HCT116 (cell line): ENCODE data around the gene TRPM7. TPM values are rescaled to one million over a fixed set of nuclear protein-coding genes. Genes with fewer than 3 reads are reported as not detected.

Source experiments
- ATAC-seq: fragments of 200-7000 bp; cut with Tn5 transposase; 2 replicates; pipeline ENCODE4 v1.9.1; 2020; ENCODE audit warnings: mild to moderate bottlenecking, moderate library complexity
- Bru-seq: library from RNA; stranded (reverse); fragments of 400-500 nt; gene quantifications from one replicate; lab custom pipeline; 2021; lab: Mats Ljungman, UMichigan
- BruChase-seq, 2 experiments: library from RNA; stranded (reverse); fragments of 400-500 nt; gene quantifications; one replicate each; lab custom pipeline; 2021; lab: Mats Ljungman, UMichigan
- BruUV-seq: library from RNA; stranded (reverse); fragments of 400-500 nt; replicated peaks from 2 replicates; lab custom pipeline; 2021; lab: Mats Ljungman, UMichigan
- CTCF ChIA-PET: fragments of 300-600 bp; sonication (Branson Sonifier 250); formaldehyde crosslinking; loops from one replicate; lab custom pipeline; 2021; ENCODE audit warnings: antibody characterized with exemption; lab: Charles Lee
- POLR2A ChIA-PET: fragments of 300-600, 350-600 bp; sonication (Branson Sonifier 250); formaldehyde crosslinking; loops from one replicate; lab custom pipeline; 2021; ENCODE audit warnings: antibody characterized with exemption; lab: Charles Lee
- RAD21 ChIA-PET, 2 experiments: fragments of 300-600 bp; sonication (Branson Sonifier 250); formaldehyde crosslinking; loops; one replicate each; lab custom pipeline; 2023; ENCODE audit warnings: low total read pairs in 2 of 2; ENCODE audit not compliant: uncharacterized antibody in 2 of 2, unreplicated experiment in 2 of 2, low non-redundant PET in 1 of 2; lab: Charles Lee
- DNase-seq: peaks from one replicate; pipeline ENCODE4 v3.0.0-alpha.2; 2010; ENCODE audit warnings: low read depth, low spot score
- H2AFZ ChIP-seq: fragments of 200-600 bp; shearing (Covaris generic), sonication (generic); 2 replicates; pipeline ENCODE4 v1.6.1; 2017; ENCODE audit warnings: low read depth, mixed run types, mixed read lengths, antibody characterized with exemption, low read length; ENCODE audit not compliant: poor library complexity, severe bottlenecking
- H3K27ac ChIP-seq: 2 replicates; pipeline ENCODE4 v1.5.1; 2012; ENCODE audit warnings: low read depth, low read length
- H3K27me3 ChIP-seq: fragments of 200-600 bp; sonication (generic); 2 replicates; pipeline ENCODE4 v1.6.1; 2016; ENCODE audit warnings: mixed run types, low read length, mixed read lengths; ENCODE audit not compliant: insufficient read depth
- H3K36me3 ChIP-seq, 2 experiments: fragments of 200-500 bp in 1 of 2; fragments of 200-600 bp in 1 of 2; sonication (Bioruptor generic) in 1 of 2; sonication (generic) in 1 of 2; 2 replicates each; pipeline versions ENCODE4 v1.5.1 to v1.6.1; 2014 to 2016; ENCODE audit warnings: low read length in 2 of 2, inconsistent platforms in 1 of 2, mixed read lengths in 1 of 2, mixed run types in 1 of 2; ENCODE audit not compliant: insufficient read depth in 2 of 2, control insufficient read depth in 1 of 2
- H3K4me1 ChIP-seq, 2 experiments: fragments of 200-600 bp in 1 of 2; sonication (generic) in 1 of 2; 2 replicates each; pipeline versions ENCODE4 v1.5.1 to v1.6.1; 2012 to 2017; ENCODE audit warnings: low read length in 2 of 2, inconsistent platforms in 1 of 2, mild to moderate bottlenecking in 1 of 2, mixed read lengths in 1 of 2, mixed run types in 1 of 2, moderate library complexity in 1 of 2; ENCODE audit not compliant: insufficient read depth in 2 of 2, control insufficient read depth in 1 of 2
- H3K4me2 ChIP-seq: fragments of 200-600 bp; sonication (generic); 2 replicates; pipeline ENCODE4 v1.6.1; 2017; ENCODE audit warnings: mixed run types, low read length, mixed read lengths
- H3K4me3 ChIP-seq, 2 experiments: fragments of 200-600 bp in 1 of 2; sonication (generic) in 1 of 2; replicated peaks in 1 of 2; 2 replicates each; pipeline ENCODE4 v1.5.1; 2011 to 2016; ENCODE audit warnings: low read length in 2 of 2, control low read depth in 1 of 2, low read depth in 1 of 2, mild to moderate bottlenecking in 1 of 2, mixed read lengths in 1 of 2, mixed run types in 1 of 2
- H3K79me2 ChIP-seq: fragments of 200-600 bp; sonication (generic); 2 replicates; pipeline ENCODE4 v1.6.1; 2017; ENCODE audit warnings: mild to moderate bottlenecking, mixed run types, low read length, moderate library complexity, mixed read lengths; ENCODE audit not compliant: insufficient read depth
- H3K9ac ChIP-seq: fragments of 200-600 bp; sonication (generic); 2 replicates; pipeline ENCODE4 v1.6.1; 2016; ENCODE audit warnings: low read length, mixed read lengths
- H3K9me2 ChIP-seq: fragments of 200-600 bp; sonication (generic), shearing (Covaris generic); 2 replicates; pipeline ENCODE4 v1.6.1; 2017; ENCODE audit warnings: mixed run types, mild to moderate bottlenecking, moderate library complexity; ENCODE audit not compliant: insufficient read depth
- H3K9me3 ChIP-seq, 2 experiments: fragments of 200-500 bp in 1 of 2; fragments of 200-600 bp in 1 of 2; sonication (Bioruptor generic) in 1 of 2; sonication (generic) in 1 of 2; 2 replicates each; pipeline ENCODE4 v1.6.1; 2014 to 2017; ENCODE audit warnings: low read length in 2 of 2, mixed read lengths in 2 of 2, inconsistent platforms in 1 of 2, low read depth in 1 of 2, mild to moderate bottlenecking in 1 of 2, mixed run types in 1 of 2, moderate library complexity in 1 of 2; ENCODE audit not compliant: control insufficient read depth in 1 of 2, insufficient read depth in 1 of 2
- H4K20me1 ChIP-seq: fragments of 200-600 bp; sonication (generic), shearing (Covaris generic); 2 replicates; pipeline ENCODE4 v1.6.1; 2017; ENCODE audit warnings: mixed run types, mild to moderate bottlenecking, moderate library complexity; ENCODE audit not compliant: insufficient read depth
- CBX3 ChIP-seq: IDR thresholded peaks from 2 replicates; pipeline ENCODE4 v1.6.1; 2012; ENCODE audit warnings: low read depth
- CEBPB ChIP-seq: IDR thresholded peaks from 2 replicates; pipeline ENCODE4 v1.6.1; 2012; ENCODE audit warnings: low read depth
- ELF1 ChIP-seq: IDR thresholded peaks from 2 replicates; pipeline ENCODE4 v1.6.1; 2012; ENCODE audit warnings: low read depth, borderline replicate concordance
- EZH2 ChIP-seq: fragments of 200-600 bp; sonication (generic); IDR thresholded peaks from 2 replicates; pipeline ENCODE4 v1.6.1; 2017; ENCODE audit warnings: antibody characterized with exemption, mixed run types
- EZH2phosphoT487 ChIP-seq: fragments of 200-600 bp; IDR thresholded peaks from 2 replicates; pipeline ENCODE4 v1.6.1; 2018; ENCODE audit warnings: antibody characterized with exemption, borderline replicate concordance
- POLR2A ChIP-seq: IDR thresholded peaks from 2 replicates; pipeline ENCODE4 v1.7.0; 2011; ENCODE audit warnings: borderline replicate concordance; ENCODE audit not compliant: insufficient read depth, insufficient read length; ENCODE audit errors: extremely low read depth
- RAD21 ChIP-seq: IDR thresholded peaks from 2 replicates; pipeline ENCODE4 v1.6.1; 2012; ENCODE audit warnings: low read depth, mild to moderate bottlenecking
- SIN3A ChIP-seq: IDR thresholded peaks from 2 replicates; pipeline ENCODE4 v1.6.1; 2012; ENCODE audit warnings: low read depth
- SP1 ChIP-seq: IDR thresholded peaks from 2 replicates; pipeline ENCODE4 v1.6.1; 2012; ENCODE audit warnings: low read depth
- SRF ChIP-seq: IDR thresholded peaks from 2 replicates; pipeline ENCODE4 v1.6.1; 2012; ENCODE audit warnings: low read depth
- ZFX ChIP-seq: fragments of 450-650 bp; IDR thresholded peaks from 2 replicates; pipeline ENCODE4 v1.6.1; 2017
- ZNF274 ChIP-seq: fragments of 200-500 bp; sonication (Bioruptor generic); IDR thresholded peaks from 2 replicates; pipeline ENCODE4 v1.6.1; 2014; ENCODE audit warnings: mild to moderate bottlenecking, low read depth, low read length, inconsistent platforms
- intact Hi-C: fragments of 100-400 bp; cut with micrococcal nuclease; formaldehyde crosslinking; loops from 2 replicates; pipeline ENCODE4 v1.10.0; 2022
- long read RNA-seq: library from polyadenylated mRNA; unstranded; transcript quantifications from one replicate; pipeline ENCODE4 v2.0.0, GENCODE V29; 2021; ENCODE audit not compliant: unreplicated experiment
- polyA plus RNA-seq: library from polyadenylated mRNA; unstranded; fragments of >200 nt; gene quantifications from 2 replicates; pipeline ENCODE4 v1.2.1, GENCODE V29; 2012; ENCODE audit warnings: missing spikeins
- total RNA-seq: library from RNA; stranded (reverse); gene quantifications from one replicate; pipeline ENCODE4 v1.2.1, GENCODE V29; 2021; ENCODE audit not compliant: unreplicated experiment
- TF ChIP-seq, protein P1 (sequence below), 3 experiments: fragments of 200-600 bp in 1 of 3; sonication (generic) in 1 of 3; IDR thresholded peaks in 2 of 3; conservative IDR thresholded peaks in 1 of 3; 2 replicates each; pipeline ENCODE4 v1.5.1; 2012 to 2017; ENCODE audit warnings: low read depth in 2 of 3, low read length in 2 of 3, antibody characterized with exemption in 1 of 3, borderline replicate concordance in 1 of 3, control low read depth in 1 of 3, mild to moderate bottlenecking in 1 of 3, mixed read lengths in 1 of 3, mixed run types in 1 of 3, moderate library complexity in 1 of 3; ENCODE audit not compliant: insufficient read depth in 1 of 3
- TF ChIP-seq, protein P2 (sequence below): IDR thresholded peaks from 2 replicates; pipeline ENCODE4 v1.6.1; 2012; ENCODE audit warnings: low read depth

TRPM7 gene, protein sequence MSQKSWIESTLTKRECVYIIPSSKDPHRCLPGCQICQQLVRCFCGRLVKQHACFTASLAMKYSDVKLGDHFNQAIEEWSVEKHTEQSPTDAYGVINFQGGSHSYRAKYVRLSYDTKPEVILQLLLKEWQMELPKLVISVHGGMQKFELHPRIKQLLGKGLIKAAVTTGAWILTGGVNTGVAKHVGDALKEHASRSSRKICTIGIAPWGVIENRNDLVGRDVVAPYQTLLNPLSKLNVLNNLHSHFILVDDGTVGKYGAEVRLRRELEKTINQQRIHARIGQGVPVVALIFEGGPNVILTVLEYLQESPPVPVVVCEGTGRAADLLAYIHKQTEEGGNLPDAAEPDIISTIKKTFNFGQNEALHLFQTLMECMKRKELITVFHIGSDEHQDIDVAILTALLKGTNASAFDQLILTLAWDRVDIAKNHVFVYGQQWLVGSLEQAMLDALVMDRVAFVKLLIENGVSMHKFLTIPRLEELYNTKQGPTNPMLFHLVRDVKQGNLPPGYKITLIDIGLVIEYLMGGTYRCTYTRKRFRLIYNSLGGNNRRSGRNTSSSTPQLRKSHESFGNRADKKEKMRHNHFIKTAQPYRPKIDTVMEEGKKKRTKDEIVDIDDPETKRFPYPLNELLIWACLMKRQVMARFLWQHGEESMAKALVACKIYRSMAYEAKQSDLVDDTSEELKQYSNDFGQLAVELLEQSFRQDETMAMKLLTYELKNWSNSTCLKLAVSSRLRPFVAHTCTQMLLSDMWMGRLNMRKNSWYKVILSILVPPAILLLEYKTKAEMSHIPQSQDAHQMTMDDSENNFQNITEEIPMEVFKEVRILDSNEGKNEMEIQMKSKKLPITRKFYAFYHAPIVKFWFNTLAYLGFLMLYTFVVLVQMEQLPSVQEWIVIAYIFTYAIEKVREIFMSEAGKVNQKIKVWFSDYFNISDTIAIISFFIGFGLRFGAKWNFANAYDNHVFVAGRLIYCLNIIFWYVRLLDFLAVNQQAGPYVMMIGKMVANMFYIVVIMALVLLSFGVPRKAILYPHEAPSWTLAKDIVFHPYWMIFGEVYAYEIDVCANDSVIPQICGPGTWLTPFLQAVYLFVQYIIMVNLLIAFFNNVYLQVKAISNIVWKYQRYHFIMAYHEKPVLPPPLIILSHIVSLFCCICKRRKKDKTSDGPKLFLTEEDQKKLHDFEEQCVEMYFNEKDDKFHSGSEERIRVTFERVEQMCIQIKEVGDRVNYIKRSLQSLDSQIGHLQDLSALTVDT (N-terminal part only)
- 26.3 TPM for total RNA-seq
- 4.0 and 6.4 TPM in 2 replicates for polyA plus RNA-seq
- Bru-seq, nascent RNA = percentile 85 among the genes with signal in this experiment
- percentile 83 among the genes with signal in this experiment for BruChase-seq, experiment 1, labeled RNA remaining after a 6-hour chase
- percentile 86 among the genes with signal in this experiment for BruChase-seq, experiment 2, labeled RNA remaining after a 2-hour chase
- long read RNA-seq, full-length matches to known transcripts = 1 of 14 reads
- long read RNA-seq, partial matches to known transcripts = 9 of 14 reads
- long read RNA-seq, other reads (novel, unspliced or antisense) = 4 of 14 reads

DNA sequence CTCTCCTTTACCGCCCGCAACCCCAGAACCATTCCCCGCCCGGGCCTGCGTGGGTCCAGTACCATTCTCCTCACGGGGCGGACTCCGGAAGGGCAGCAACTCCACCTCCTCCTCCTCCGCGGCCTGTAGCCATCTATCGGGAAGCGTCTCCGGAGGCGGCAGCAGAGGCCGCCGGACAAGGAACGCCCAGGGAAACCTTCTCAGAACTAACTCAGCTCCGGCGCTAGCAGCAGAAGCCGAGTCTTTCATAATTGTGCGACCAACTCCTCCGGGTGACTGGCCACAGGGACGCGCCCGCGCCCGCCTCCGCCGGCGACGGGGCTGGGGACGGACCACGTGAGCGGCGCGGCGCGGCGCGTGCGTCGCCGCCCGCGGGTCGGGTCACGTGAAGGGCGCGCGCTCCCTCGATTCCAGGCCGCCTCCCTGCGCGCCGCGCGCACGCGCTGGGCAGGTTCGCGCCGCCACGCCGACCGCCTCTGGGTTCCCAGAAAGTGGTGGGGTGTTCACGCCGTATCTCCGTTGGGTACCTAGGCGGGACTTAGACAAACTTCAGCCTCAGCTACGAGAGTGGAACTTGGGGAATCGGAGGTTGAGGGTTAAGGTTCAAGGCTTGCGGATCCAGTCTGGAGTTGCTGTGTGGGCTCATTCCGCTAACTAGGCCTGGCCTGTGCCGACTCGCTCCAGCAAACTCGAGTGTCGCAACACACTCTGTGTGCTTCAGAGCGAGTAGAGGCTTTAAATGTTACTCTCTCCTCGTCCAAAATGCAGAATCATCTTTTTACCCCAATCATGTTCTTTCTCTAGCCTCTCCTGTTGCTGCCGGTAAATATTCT is at the start of gene TRPM7:
TSS of gene TRPM7 (minus strand) at position 329 of the 833 bp plus-strand sequence. CDS start at position 65, 264 bp downstream.
- ChIA-PET POLR2A (no interaction called here), RAD21 (interaction anchor here in 1 of 2 experiments (0.5 kb wide), 1 partner anchor 200 kb away, joined by 3 read pairs; no protein-coding TSS in a partner anchor), CTCF (interaction anchor here (1.0 kb wide), 1 partner anchor 190 kb away, joined by 3 read pairs; no protein-coding TSS in a partner anchor)
- no TSS peak for BruUV-seq
- Histone ChIP-seq H3K27ac (peak within 1 kb of the TSS; percentile 97), H3K36me3 (peaks cover 3 to 5% of the 10 kb centered on the region in 2 experiments; a peak in 1 of 4 replicates), H3K4me2 (peak within 1 kb of the TSS; percentile 71), H3K9ac (peak within 1 kb of the TSS; percentile 90), H2AFZ (peak within 1 kb of the TSS; percentile 57), H3K9me3 (no peaks in the 10 kb centered on the region), H3K9me2 (no peaks in the 10 kb centered on the region), H3K79me2 (peaks cover 48% of the 10 kb centered on the region), H3K4me1 (peaks cover 5 to 22% of the 10 kb centered on the region in 2 experiments; a peak in 2 of 4 replicates), H3K27me3 (no peaks in the 10 kb centered on the region), H3K4me3 (peak within 1 kb of the TSS; percentile 93 to 96), H4K20me1 (no peaks in the 10 kb centered on the region)
- intact Hi-C loops = no loop called here
- DNase-seq (peak; percentile 65), ATAC-seq (peak; percentile 91)
- TF ChIP-seq, protein P1, sequence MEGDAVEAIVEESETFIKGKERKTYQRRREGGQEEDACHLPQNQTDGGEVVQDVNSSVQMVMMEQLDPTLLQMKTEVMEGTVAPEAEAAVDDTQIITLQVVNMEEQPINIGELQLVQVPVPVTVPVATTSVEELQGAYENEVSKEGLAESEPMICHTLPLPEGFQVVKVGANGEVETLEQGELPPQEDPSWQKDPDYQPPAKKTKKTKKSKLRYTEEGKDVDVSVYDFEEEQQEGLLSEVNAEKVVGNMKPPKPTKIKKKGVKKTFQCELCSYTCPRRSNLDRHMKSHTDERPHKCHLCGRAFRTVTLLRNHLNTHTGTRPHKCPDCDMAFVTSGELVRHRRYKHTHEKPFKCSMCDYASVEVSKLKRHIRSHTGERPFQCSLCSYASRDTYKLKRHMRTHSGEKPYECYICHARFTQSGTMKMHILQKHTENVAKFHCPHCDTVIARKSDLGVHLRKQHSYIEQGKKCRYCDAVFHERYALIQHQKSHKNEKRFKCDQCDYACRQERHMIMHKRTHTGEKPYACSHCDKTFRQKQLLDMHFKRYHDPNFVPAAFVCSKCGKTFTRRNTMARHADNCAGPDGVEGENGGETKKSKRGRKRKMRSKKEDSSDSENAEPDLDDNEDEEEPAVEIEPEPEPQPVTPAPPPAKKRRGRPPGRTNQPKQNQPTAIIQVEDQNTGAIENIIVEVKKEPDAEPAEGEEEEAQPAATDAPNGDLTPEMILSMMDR (IDR thresholded peaks at IDR 0.05 in 2 of 3, conservative IDR thresholded peaks at IDR 0.05 in 1 of 3; ENCODE audit: borderline replicate concordance in 1 of 3, insufficient read depth in 1 of 3, low read depth in 2 of 3, low read length in 2 of 3) = no peak
- TF ChIP-seq RAD21 = no peak
- TF ChIP-seq SIN3A = peak; percentile 65; the same call in 1 of the 2 replicates
- peak; percentile 83 for TF ChIP-seq POLR2A
- TF ChIP-seq SP1 = no peak
- no peak for TF ChIP-seq SRF
- peak; percentile 57; the same call in 1 of the 2 replicates for TF ChIP-seq CEBPB
- TF ChIP-seq ZNF274 = no peak
- TF ChIP-seq EZH2phosphoT487 = no peak
- no peak for TF ChIP-seq ELF1
- TF ChIP-seq, protein P2, sequence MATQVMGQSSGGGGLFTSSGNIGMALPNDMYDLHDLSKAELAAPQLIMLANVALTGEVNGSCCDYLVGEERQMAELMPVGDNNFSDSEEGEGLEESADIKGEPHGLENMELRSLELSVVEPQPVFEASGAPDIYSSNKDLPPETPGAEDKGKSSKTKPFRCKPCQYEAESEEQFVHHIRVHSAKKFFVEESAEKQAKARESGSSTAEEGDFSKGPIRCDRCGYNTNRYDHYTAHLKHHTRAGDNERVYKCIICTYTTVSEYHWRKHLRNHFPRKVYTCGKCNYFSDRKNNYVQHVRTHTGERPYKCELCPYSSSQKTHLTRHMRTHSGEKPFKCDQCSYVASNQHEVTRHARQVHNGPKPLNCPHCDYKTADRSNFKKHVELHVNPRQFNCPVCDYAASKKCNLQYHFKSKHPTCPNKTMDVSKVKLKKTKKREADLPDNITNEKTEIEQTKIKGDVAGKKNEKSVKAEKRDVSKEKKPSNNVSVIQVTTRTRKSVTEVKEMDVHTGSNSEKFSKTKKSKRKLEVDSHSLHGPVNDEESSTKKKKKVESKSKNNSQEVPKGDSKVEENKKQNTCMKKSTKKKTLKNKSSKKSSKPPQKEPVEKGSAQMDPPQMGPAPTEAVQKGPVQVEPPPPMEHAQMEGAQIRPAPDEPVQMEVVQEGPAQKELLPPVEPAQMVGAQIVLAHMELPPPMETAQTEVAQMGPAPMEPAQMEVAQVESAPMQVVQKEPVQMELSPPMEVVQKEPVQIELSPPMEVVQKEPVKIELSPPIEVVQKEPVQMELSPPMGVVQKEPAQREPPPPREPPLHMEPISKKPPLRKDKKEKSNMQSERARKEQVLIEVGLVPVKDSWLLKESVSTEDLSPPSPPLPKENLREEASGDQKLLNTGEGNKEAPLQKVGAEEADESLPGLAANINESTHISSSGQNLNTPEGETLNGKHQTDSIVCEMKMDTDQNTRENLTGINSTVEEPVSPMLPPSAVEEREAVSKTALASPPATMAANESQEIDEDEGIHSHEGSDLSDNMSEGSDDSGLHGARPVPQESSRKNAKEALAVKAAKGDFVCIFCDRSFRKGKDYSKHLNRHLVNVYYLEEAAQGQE = no peak
- no peak for TF ChIP-seq EZH2
- no peak; the same call in 1 of the 2 replicates for TF ChIP-seq CBX3
- TF ChIP-seq ZFX = peak; percentile 95
